ENCODE measurements around the gene PPIE. TPM values are rescaled to one million over a fixed set of nuclear protein-coding genes. Genes with fewer than 3 reads are reported as not detected.
A peak's percentile ranks its signal among the peaks of the same experiment; 100 is the strongest.

Gene PPIE
- total RNA-seq, 6 experiments from 2014 or later: 38.9 to 45.8 (median 41.7) TPM

DNA sequence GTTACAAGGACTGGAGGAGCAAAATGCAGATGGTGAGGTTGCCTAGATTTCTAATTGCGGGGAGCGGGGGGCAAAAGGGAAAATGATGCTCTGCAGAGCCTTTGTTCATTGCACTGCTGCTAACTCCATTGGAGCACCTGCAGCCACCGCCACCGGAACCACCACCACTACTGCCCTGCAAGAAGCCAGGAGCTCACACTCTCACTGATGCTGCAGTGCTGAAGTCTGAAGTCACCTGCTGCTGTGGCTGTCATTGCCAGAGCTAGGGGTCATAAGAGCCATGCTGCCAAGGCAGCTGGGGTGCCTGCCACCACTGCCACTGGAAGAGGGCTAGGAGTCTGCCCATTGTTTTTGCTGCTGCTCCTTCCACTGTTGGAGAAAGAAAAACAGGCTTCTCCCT is 40.1 kb upstream of the PPIE start:
- Mint-ChIP-seq H3K4me1 (ENCODE audit: low read depth) (peaks cover 11% of the 10 kb centered on the region), H3K36me3 (ENCODE audit: low read depth) (no peaks in the 10 kb centered on the region), H3K27me3 (ENCODE audit: insufficient read depth) (peaks cover 62% of the 10 kb centered on the region), H3K4me3 (no peak overlapping the region), H3K27ac (no peak overlapping the region), H3K9me3 (no peaks in the 10 kb centered on the region)
- no peak for TF ChIP-seq CTCF (IDR thresholded peaks at IDR 0.05)
- no peak for DNase-seq

GRCh38 chr1:39699419-39699818 is 39.3 kb upstream of the PPIE start:
- DNase-seq: no peak
- peak; percentile 51 for TF ChIP-seq CTCF (IDR thresholded peaks at IDR 0.05)
- H3K36me3 Mint-ChIP-seq (ENCODE audit: low read depth): no peaks in the 10 kb centered on the region
- no peak overlapping the region for H3K27ac Mint-ChIP-seq
- H3K27me3 Mint-ChIP-seq (ENCODE audit: insufficient read depth): peaks cover 56% of the 10 kb centered on the region
- no peak overlapping the region for H3K4me3 Mint-ChIP-seq
- H3K9me3 Mint-ChIP-seq: no peaks in the 10 kb centered on the region
- H3K4me1 Mint-ChIP-seq (ENCODE audit: low read depth): peaks cover 11% of the 10 kb centered on the region

- H3K27me3 Mint-ChIP-seq (ENCODE audit: insufficient read depth): peaks cover 52% of the 10 kb centered on the region
Measured at GRCh38 chr1:39700348-39700747, 38.3 kb upstream of the PPIE start.

DNA sequence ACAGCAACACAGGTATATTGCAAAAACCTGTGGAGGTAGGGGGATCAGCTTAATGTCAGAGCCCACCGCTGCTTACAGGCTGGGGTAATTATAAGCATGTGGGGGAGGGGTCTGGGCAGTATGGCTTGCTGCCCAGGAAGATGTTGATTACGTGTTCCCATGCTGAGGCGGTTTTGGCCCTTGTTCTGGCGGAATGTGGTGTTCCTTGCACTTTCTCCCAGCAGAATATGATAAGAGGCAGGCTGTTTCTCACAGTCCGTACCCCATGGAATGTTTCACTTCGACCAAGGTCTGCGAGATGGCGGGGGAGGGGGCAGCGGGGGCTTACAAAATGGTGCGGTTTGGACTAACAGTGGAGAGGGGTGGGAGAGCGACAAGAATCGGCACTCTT is 37.6 kb upstream of the PPIE start:
- Mint-ChIP-seq H3K4me1 (ENCODE audit: low read depth) (peaks cover 11% of the 10 kb centered on the region), H3K27me3 (ENCODE audit: insufficient read depth) (peaks cover 48% of the 10 kb centered on the region), H3K9me3 (no peaks in the 10 kb centered on the region), H3K27ac (no peak overlapping the region), H3K4me3 (no peak overlapping the region), H3K36me3 (ENCODE audit: low read depth) (no peaks in the 10 kb centered on the region)
- DNase-seq: no peak
- no peak for TF ChIP-seq CTCF (IDR thresholded peaks at IDR 0.05)

More at GRCh38 chr1:39700348-39700747, 38.3 kb upstream of the PPIE start:
- Mint-ChIP-seq H3K36me3 (ENCODE audit: low read depth) (no peaks in the 10 kb centered on the region), H3K4me3 (no peak overlapping the region), H3K9me3 (no peaks in the 10 kb centered on the region), H3K4me1 (ENCODE audit: low read depth) (peaks cover 11% of the 10 kb centered on the region), H3K27ac (no peak overlapping the region)
- no peak for DNase-seq
- no peak for TF ChIP-seq CTCF (IDR thresholded peaks at IDR 0.05)

DNA sequence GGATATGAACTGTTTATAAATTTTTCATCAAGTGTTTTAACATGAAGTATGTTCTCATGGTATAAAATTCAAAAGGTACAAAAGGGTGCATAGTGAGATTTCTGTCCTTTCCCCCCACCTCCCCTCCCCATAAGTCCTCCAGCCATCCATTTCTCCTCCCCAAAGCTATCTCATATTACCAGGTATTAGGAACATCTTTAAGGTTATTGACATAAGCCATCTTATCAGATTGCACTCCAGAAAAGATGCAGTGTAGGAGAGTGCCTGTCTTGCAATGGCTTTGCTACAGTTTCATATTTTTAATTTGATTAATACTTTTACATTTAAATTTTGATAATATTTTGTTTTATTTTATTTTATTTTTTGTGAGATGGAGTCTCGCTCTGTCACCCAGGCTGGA is 33.9 kb upstream of the PPIE start:
- Mint-ChIP-seq H3K27me3 (ENCODE audit: insufficient read depth) (peaks cover 47% of the 10 kb centered on the region), H3K36me3 (ENCODE audit: low read depth) (no peaks in the 10 kb centered on the region), H3K27ac (no peak overlapping the region), H3K4me3 (no peak overlapping the region), H3K9me3 (no peaks in the 10 kb centered on the region), H3K4me1 (ENCODE audit: low read depth) (peaks cover 11% of the 10 kb centered on the region)
- DNase-seq: no peak
- no peak for TF ChIP-seq CTCF (IDR thresholded peaks at IDR 0.05)

GRCh38 chr1:39707506-39707905 is 31.2 kb upstream of the PPIE start:
- Mint-ChIP-seq H3K4me1 (ENCODE audit: low read depth) (no peaks in the 10 kb centered on the region), H3K27ac (no peak overlapping the region), H3K27me3 (ENCODE audit: insufficient read depth) (peaks cover 36% of the 10 kb centered on the region), H3K4me3 (no peak overlapping the region), H3K9me3 (no peaks in the 10 kb centered on the region), H3K36me3 (ENCODE audit: low read depth) (no peaks in the 10 kb centered on the region)
- DNase-seq: no peak
- TF ChIP-seq CTCF (IDR thresholded peaks at IDR 0.05): no peak

Data from HFFc6 (cell line).